ENCODE results near the gene GNAS-AS1.

DNA sequence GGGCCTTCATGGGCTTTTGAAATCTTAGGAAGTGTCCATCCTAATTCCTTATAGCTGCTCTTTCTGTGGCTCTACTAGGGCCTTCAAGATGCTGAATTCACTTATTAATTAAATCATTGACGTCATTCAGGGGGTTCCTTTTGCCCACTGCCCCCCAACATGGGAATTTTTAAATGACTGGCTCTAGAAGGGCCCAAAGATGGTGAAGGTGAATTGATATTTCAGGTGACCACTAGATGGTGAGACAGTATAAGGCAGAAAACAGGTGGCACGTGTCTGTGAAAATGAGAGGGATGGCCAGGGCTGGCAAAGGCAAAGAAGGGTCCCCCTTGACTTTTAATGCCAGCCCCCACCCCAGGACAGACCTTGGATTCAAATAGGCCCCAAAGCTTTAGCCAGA, 13.6 kb upstream of the GNAS-AS1 start:
- TF ChIP-seq CTCF (IDR thresholded peaks at IDR 0.05), result peak in 2 of 6 experiments; percentile 13 to 20
- no peak for TF ChIP-seq POLR2A (IDR thresholded peaks at IDR 0.05)

Data from adrenal gland (tissue), 5 donors.